ENCODE measurements around the gene PAX5.

PAX5 gene

GRCh38 chr9:36902861-36903524 lies 131.1 kb downstream of the PAX5 start:
- no peak for DNase-seq (ENCODE audit: low read depth in 2 of 2)

- DNase-seq (ENCODE audit: low read depth in 2 of 2): no peak
Observed at GRCh38 chr9:36902080-36902716, 131.9 kb downstream of the PAX5 start.

GRCh38 chr9:36901528-36901927 lies 132.5 kb downstream of the PAX5 start:
- DNase-seq (ENCODE audit: low read depth in 2 of 2): no peak

- DNase-seq (ENCODE audit: low read depth in 2 of 2): no peak
Observed at GRCh38 chr9:36900856-36901220, 133.2 kb downstream of the PAX5 start.

- no peak for DNase-seq (ENCODE audit: low read depth in 2 of 2)
Observed at GRCh38 chr9:36900136-36900855, 133.8 kb downstream of the PAX5 start.

- no peak for DNase-seq (ENCODE audit: low read depth in 2 of 2)
Observed at GRCh38 chr9:36899406-36899805, 134.7 kb downstream of the PAX5 start.

- DNase-seq (ENCODE audit: low read depth in 2 of 2): no peak
Observed at GRCh38 chr9:36898431-36899020, 135.5 kb downstream of the PAX5 start.

GRCh38 chr9:36897478-36897877 lies 136.6 kb downstream of the PAX5 start:
- DNase-seq (ENCODE audit: low read depth in 2 of 2): no peak

GRCh38 chr9:36897019-36897418 lies 137.0 kb downstream of the PAX5 start:
- no peak for DNase-seq (ENCODE audit: low read depth in 2 of 2)

- no peak for DNase-seq (ENCODE audit: low read depth in 2 of 2)
Observed at GRCh38 chr9:36896296-36896695, 137.8 kb downstream of the PAX5 start.

- DNase-seq (ENCODE audit: low read depth in 2 of 2): no peak
Observed at GRCh38 chr9:36895744-36896260, 138.3 kb downstream of the PAX5 start.

- no peak for DNase-seq (ENCODE audit: low read depth in 2 of 2)
Observed at GRCh38 chr9:36894695-36895310, 139.3 kb downstream of the PAX5 start.

GRCh38 chr9:36893911-36894310 lies 140.2 kb downstream of the PAX5 start:
- DNase-seq (ENCODE audit: low read depth in 2 of 2): no peak

GRCh38 chr9:36893184-36893583 lies 140.9 kb downstream of the PAX5 start:
- no peak for DNase-seq (ENCODE audit: low read depth in 2 of 2)

GRCh38 chr9:36892279-36892678 lies 141.8 kb downstream of the PAX5 start:
- DNase-seq (ENCODE audit: low read depth in 2 of 2): no peak

- no peak for DNase-seq (ENCODE audit: low read depth in 2 of 2)
Observed at GRCh38 chr9:36891341-36891811, 142.7 kb downstream of the PAX5 start.

GRCh38 chr9:36889844-36890243 lies 144.2 kb downstream of the PAX5 start:
- no peak for DNase-seq (ENCODE audit: low read depth in 2 of 2)

GRCh38 chr9:36888551-36888950 lies 145.5 kb downstream of the PAX5 start:
- DNase-seq (ENCODE audit: low read depth in 2 of 2): no peak

GRCh38 chr9:36884721-36885120 lies 149.3 kb downstream of the PAX5 start:
- DNase-seq (ENCODE audit: low read depth in 2 of 2): no peak

- DNase-seq (ENCODE audit: low read depth in 2 of 2): no peak
Observed at GRCh38 chr9:36882594-36882993, 151.5 kb downstream of the PAX5 start.

GRCh38 chr9:36881743-36882441 lies 152.2 kb downstream of the PAX5 start:
- no peak for DNase-seq (ENCODE audit: low read depth in 2 of 2)
